Endothelial cell of umbilical vein (primary cell): ENCODE measurements around the gene ELP4. TPM values are rescaled to one million over a fixed set of nuclear protein-coding genes. Genes with fewer than 3 reads are reported as not detected.

ENCODE experiments used
- BruUV-seq: library from RNA; stranded (reverse); fragments of 400-500 nt; replicated peaks from 2 replicates; lab custom pipeline; 2021; lab: Mats Ljungman, UMichigan
- CTCF ChIA-PET: fragments of 300-600, 350-600 bp; sonication (Branson Sonifier 250); formaldehyde crosslinking; loops from one replicate; lab custom pipeline; 2021; ENCODE audit warnings: antibody characterized with exemption, inconsistent platforms; lab: Charles Lee
- POLR2A ChIA-PET: fragments of 300-600, 350-600 bp; sonication (Branson Sonifier 250); formaldehyde crosslinking; loops from one replicate; lab custom pipeline; 2021; ENCODE audit warnings: antibody characterized with exemption, inconsistent platforms; lab: Charles Lee
- DNase-seq: peaks from one replicate; pipeline ENCODE4 v3.0.0-alpha.2; 2011; ENCODE audit warnings: low read depth, low spot score
- FAIRE-seq: peaks from 2 replicates; lab custom pipeline; 2011; peaks lifted over from hg19 to GRCh38; lab: Jason Lieb, UNC
- H2AFZ ChIP-seq: 2 replicates; pipeline ENCODE4 v1.6.0; 2012; ENCODE audit warnings: low read depth, low read length, control low read depth, inconsistent platforms
- H3K27ac ChIP-seq: 2 replicates; pipeline ENCODE4 v1.5.1; 2011; ENCODE audit warnings: low read depth, mild to moderate bottlenecking, control low read depth, low read length, moderate library complexity; ENCODE audit not compliant: insufficient read depth
- H3K27me3 ChIP-seq, 2 experiments: 2 replicates each; pipeline versions ENCODE4 v1.6.0 to v1.6.1; 2011; ENCODE audit warnings: low read length in 2 of 2, mixed read lengths in 1 of 2; ENCODE audit not compliant: control insufficient read depth in 2 of 2, insufficient read depth in 2 of 2
- H3K36me3 ChIP-seq, 2 experiments: 2 replicates in 1 of 2; 3 replicates in 1 of 2; pipeline ENCODE4 v1.5.1; 2011; ENCODE audit warnings: low read length in 2 of 2, mild to moderate bottlenecking in 1 of 2, moderate library complexity in 1 of 2; ENCODE audit not compliant: control insufficient read depth in 2 of 2, insufficient read depth in 2 of 2; ENCODE audit errors: extremely low read depth in 1 of 2
- H3K4me1 ChIP-seq: 3 replicates; pipeline ENCODE4 v1.5.1; 2011; ENCODE audit warnings: mild to moderate bottlenecking, low read length; ENCODE audit not compliant: control insufficient read depth, insufficient read depth; ENCODE audit errors: extremely low read depth
- H3K4me2 ChIP-seq: 2 replicates; pipeline ENCODE4 v1.6.1; 2011; ENCODE audit warnings: low read length, control low read depth, mixed read lengths; ENCODE audit not compliant: insufficient read depth
- H3K4me3 ChIP-seq, 3 experiments: fragments of 200-600 bp in 1 of 3; sonication (generic), shearing (Covaris generic) in 1 of 3; replicated peaks in 1 of 3; 2 replicates each; pipeline ENCODE4 v1.5.1; 2011 to 2016; ENCODE audit warnings: control low read depth in 3 of 3, low read length in 3 of 3, mild to moderate bottlenecking in 2 of 3, inconsistent platforms in 1 of 3, low read depth in 1 of 3, moderate library complexity in 1 of 3; ENCODE audit not compliant: insufficient read depth in 1 of 3
- H3K79me2 ChIP-seq: 2 replicates; pipeline ENCODE4 v1.6.0; 2012; ENCODE audit warnings: low read length, inconsistent platforms; ENCODE audit not compliant: control insufficient read depth, insufficient read depth
- H3K9ac ChIP-seq: replicated peaks from 2 replicates; pipeline ENCODE3; 2011; ENCODE audit warnings: low read length, control low read depth; ENCODE audit not compliant: insufficient read depth; ENCODE audit errors: extremely low read depth
- H3K9me1 ChIP-seq: replicated peaks from 3 replicates; pipeline ENCODE4 v1.6.0; 2011; ENCODE audit warnings: mild to moderate bottlenecking, low read length; ENCODE audit not compliant: control insufficient read depth, insufficient read depth; ENCODE audit errors: extremely low read depth
- H3K9me3 ChIP-seq: replicated peaks from 2 replicates; pipeline ENCODE4 v1.5.1; 2012; ENCODE audit warnings: low read length, inconsistent platforms; ENCODE audit not compliant: control insufficient read depth, insufficient read depth
- H4K20me1 ChIP-seq: replicated peaks from 2 replicates; pipeline ENCODE3; 2011; ENCODE audit warnings: mild to moderate bottlenecking, low read length; ENCODE audit not compliant: control insufficient read depth, insufficient read depth; ENCODE audit errors: extremely low read depth
- CTCF ChIP-seq, 2 donors: IDR thresholded peaks; 1 replicate in 1 of 2; 2 replicates in 1 of 2; pipeline ENCODE4 v1.5.1; 2011; ENCODE audit warnings: low read length in 2 of 2, mild to moderate bottlenecking in 2 of 2, moderate library complexity in 2 of 2, control low read depth in 1 of 2, inconsistent platforms in 1 of 2, low read depth in 1 of 2; ENCODE audit not compliant: insufficient read depth in 1 of 2; ENCODE audit errors: extremely low read depth in 1 of 2
- EZH2 ChIP-seq: IDR thresholded peaks from 2 replicates; pipeline ENCODE4 v1.6.1; 2012; ENCODE audit warnings: borderline replicate concordance, low read depth, mild to moderate bottlenecking, moderate library complexity, low read length, inconsistent platforms; ENCODE audit not compliant: severe bottlenecking
- FOS ChIP-seq: IDR thresholded peaks from 2 replicates; pipeline ENCODE4 v1.6.1; 2011; ENCODE audit warnings: mild to moderate bottlenecking, low read length, moderate library complexity, borderline replicate concordance; ENCODE audit not compliant: insufficient read depth
- GATA2 ChIP-seq: IDR thresholded peaks from 2 replicates; pipeline ENCODE4 v1.7.0; 2011; ENCODE audit warnings: low read depth, mild to moderate bottlenecking, moderate library complexity, mixed read lengths, low read length; ENCODE audit not compliant: insufficient read length, insufficient read depth
- JUN ChIP-seq: IDR thresholded peaks from 2 replicates; pipeline ENCODE4 v1.6.1; 2011; ENCODE audit warnings: borderline replicate concordance, low read depth; ENCODE audit not compliant: insufficient read length, insufficient read depth
- MAX ChIP-seq: IDR thresholded peaks from 2 replicates; pipeline ENCODE4 v1.6.1; 2011; ENCODE audit not compliant: insufficient read depth, insufficient read length
- MYC ChIP-seq: IDR thresholded peaks from one replicate; pipeline ENCODE4 v1.6.1; 2011; ENCODE audit warnings: mild to moderate bottlenecking, low read depth, low read length
- POLR2A ChIP-seq: IDR thresholded peaks from 2 replicates; pipeline ENCODE4 v1.6.1; 2012; ENCODE audit warnings: low read depth, mild to moderate bottlenecking, control low read depth, low read length
- POLR2AphosphoS5 ChIP-seq: IDR thresholded peaks from 2 replicates; pipeline ENCODE4 v1.6.1; 2012; ENCODE audit warnings: low read depth, mild to moderate bottlenecking, control low read depth, low read length, moderate library complexity; ENCODE audit not compliant: insufficient read depth
- dilution Hi-C: fragments of 300-500 bp; cut with MboI; formaldehyde crosslinking; loops from one replicate; pipeline ENCODE4 v1.15.0; 2019; ENCODE audit warnings: low sequenced_read_pairs; ENCODE audit not compliant: extremely low pct_ligation_motif_present
- intact Hi-C: fragments of 100-400 bp; cut with micrococcal nuclease; formaldehyde crosslinking; loops from one replicate; pipeline ENCODE4 v1.10.0; 2022
- polyA plus RNA-seq, 4 experiments: library from polyadenylated mRNA; depleted of rRNA in 3 of 4; stranded (reverse) in 3 of 4; unstranded in 1 of 4; fragments of >200 nt; gene quantifications; 2 replicates each; pipeline versions ENCODE4 v1.2.1 to v1.2.3, GENCODE V29; 2011 to 2012; ENCODE audit warnings: missing spikeins in 1 of 4
- total RNA-seq: library from RNA; stranded (reverse); gene quantifications from 2 replicates; pipeline ENCODE4 v1.2.3, GENCODE V29; 2021

Gene ELP4
- total and polyA plus RNA-seq, 2 donors (not counting 3 experiments of a cell fraction or from before 2014, with no cell fraction given) = 11.6 to 16.3 TPM

GRCh38 chr11:31828217-31828616 lies 318.6 kb downstream of the ELP4 start:
- Histone ChIP-seq H3K79me2 (no peaks in the 10 kb centered on the region), H3K4me1 (peaks cover 3% of the 10 kb centered on the region), H4K20me1 (no peaks in the 10 kb centered on the region), H3K4me2 (no peak overlapping the region), H3K9me3 (no peaks in the 10 kb centered on the region), H3K9me1 (no peaks in the 10 kb centered on the region), H3K27me3 (peaks cover 69 to 89% of the 10 kb centered on the region in 2 experiments), H3K4me3 (no peak overlapping the region), H3K27ac (no peak overlapping the region), H3K9ac (no peak overlapping the region), H3K36me3 (no peaks in the 10 kb centered on the region), H2AFZ (no peak overlapping the region)
- FAIRE-seq (no peak), DNase-seq (no peak)
- ChIA-PET POLR2A (no interaction called here), CTCF (no interaction called here)
- intact Hi-C loops (loop anchor here (5.0 kb wide), 1 partner anchor 461 kb away; the partner anchor contains the start of genes DCDC1 and DNAJC24), dilution Hi-C loops (no loop called here)
- BruUV-seq = no TSS peak
- TF ChIP-seq POLR2A (no peak), FOS (no peak), MYC (no peak), CTCF (IDR thresholded peaks at IDR 0.05; ENCODE audit: extremely low read depth in 1 of 2, insufficient read depth in 1 of 2, low read depth in 1 of 2, low read length in 2 of 2) (no peak), JUN (no peak), EZH2 (no peak), POLR2AphosphoS5 (no peak), GATA2 (no peak), MAX (no peak)
